ENCODE data around the gene DHRSX.
"Not testable (repeated sequence)": the region's sequence is repeated elsewhere in the genome, so short reads cannot be mapped to it uniquely, and the experiment has no call there.

The DHRSX gene

GRCh38 chrX:2388669-2389068, 112.1 kb downstream of the DHRSX start:
- DNase-seq, result no peak

GRCh38 chrX:2387614-2388239, 113.0 kb downstream of the DHRSX start:
- DNase-seq, result no peak

- DNase-seq, result no peak
These were observed 115.6 kb downstream of the DHRSX start for GRCh38 chrX:2385224-2385623.

GRCh38 chrX:2384486-2384885, 116.3 kb downstream of the DHRSX start:
- no peak for DNase-seq

GRCh38 chrX:2383735-2384134, 117.0 kb downstream of the DHRSX start:
- no peak for DNase-seq

GRCh38 chrX:2383144-2383543, 117.6 kb downstream of the DHRSX start:
- DNase-seq, result no peak

- not testable (repeated sequence) for DNase-seq
These were observed 118.2 kb downstream of the DHRSX start for GRCh38 chrX:2382433-2383048.

- DNase-seq, result no peak
These were observed 124.6 kb downstream of the DHRSX start for GRCh38 chrX:2376166-2376565.

- DNase-seq, result no peak
These were observed 126.7 kb downstream of the DHRSX start for GRCh38 chrX:2374086-2374485.

GRCh38 chrX:2373615-2374014, 127.2 kb downstream of the DHRSX start:
- no peak for DNase-seq

- no peak for DNase-seq
These were observed 129.6 kb downstream of the DHRSX start for GRCh38 chrX:2371026-2371711.

- no peak for DNase-seq
These were observed 130.3 kb downstream of the DHRSX start for GRCh38 chrX:2370456-2370855.

GRCh38 chrX:2369206-2369605, 131.6 kb downstream of the DHRSX start:
- DNase-seq, result no peak

GRCh38 chrX:2360731-2361130, 140.0 kb downstream of the DHRSX start:
- no peak for DNase-seq

- not testable (repeated sequence) for DNase-seq
These were observed 141.3 kb downstream of the DHRSX start for GRCh38 chrX:2359522-2359921.

- DNase-seq, result peak; percentile 40
These were observed 148.5 kb downstream of the DHRSX start for GRCh38 chrX:2351999-2352995.

GRCh38 chrX:2351321-2351720, 149.5 kb downstream of the DHRSX start:
- DNase-seq, result no peak

GRCh38 chrX:2350703-2351102, 150.1 kb downstream of the DHRSX start:
- DNase-seq, result not testable (repeated sequence)

GRCh38 chrX:2350036-2350435, 150.7 kb downstream of the DHRSX start:
- DNase-seq, result not testable (repeated sequence)

GRCh38 chrX:2348211-2348610, 152.6 kb downstream of the DHRSX start:
- DNase-seq, result no peak

GRCh38 chrX:2346158-2346557, 154.6 kb downstream of the DHRSX start:
- no peak for DNase-seq

GRCh38 chrX:2345562-2345961, 155.2 kb downstream of the DHRSX start:
- DNase-seq, result no peak

- DNase-seq, result no peak
These were observed 157.4 kb downstream of the DHRSX start for GRCh38 chrX:2343413-2343812.

Data from stimulated activated CD8-positive, alpha-beta memory T cell treated with anti-CD3 and anti-CD28 coated beads, Interleukin-4, amount 100 ng/mL, for 48 hours (primary cell).